HG02973 (cell line): ENCODE results near the gene TAS2R7.
"Not testable (repeated sequence)": the region's sequence is repeated elsewhere in the genome, so short reads cannot be mapped to it uniquely, and the experiment has no call there.

ENCODE experiments used
- ATAC-seq: cut with Tn5 transposase; IDR thresholded peaks from one replicate; pipeline ENCODE4 v1.9.1; 2021; ENCODE audit warnings: moderate library complexity; ENCODE audit not compliant: unreplicated experiment

The TAS2R7 gene

GRCh38 chr12:10802587-10802986 lies at the start of gene TAS2R7:
Gene TAS2R7 (minus strand): TSS chr12:10802627. CDS start chr12:10802570, 57 bp downstream.
- no peak for ATAC-seq

GRCh38 chr12:10851243-10851858 lies 48.9 kb upstream of the TAS2R7 start:
- ATAC-seq: no peak

GRCh38 chr12:10849425-10849878 lies 47.0 kb upstream of the TAS2R7 start, which contains the start of gene PRR4:
Gene PRR4 (minus strand): TSS chr12:10849475. CDS start chr12:10849437, 38 bp downstream.
- ATAC-seq: no peak

- ATAC-seq: no peak
Measured at GRCh38 chr12:10847744-10848143, 45.3 kb upstream of the TAS2R7 start.

- ATAC-seq: no peak
Measured at GRCh38 chr12:10842862-10843261, 40.4 kb upstream of the TAS2R7 start.

GRCh38 chr12:10838461-10838860 lies 36.0 kb upstream of the TAS2R7 start:
- ATAC-seq: no peak

GRCh38 chr12:10829994-10830393 lies 27.6 kb upstream of the TAS2R7 start:
- no peak for ATAC-seq

- ATAC-seq: no peak
Measured at GRCh38 chr12:10826258-10826657, 23.8 kb upstream of the TAS2R7 start, which contains the start of gene TAS2R10. Gene TAS2R10 (minus strand): TSS chr12:10826358. CDS start chr12:10826269, 89 bp downstream.

GRCh38 chr12:10824957-10825356 lies 22.5 kb upstream of the TAS2R7 start:
- ATAC-seq: no peak

GRCh38 chr12:10811883-10812536 lies 9.6 kb upstream of the TAS2R7 start:
- no peak for ATAC-seq

- no peak for ATAC-seq
Measured at GRCh38 chr12:10810068-10810467, 7.6 kb upstream of the TAS2R7 start, which contains the start of gene TAS2R9. Gene TAS2R9 (minus strand): TSS chr12:10810168. CDS start chr12:10810075, 93 bp downstream.

- no peak for ATAC-seq
Measured at GRCh38 chr12:10807186-10807585, 4.8 kb upstream of the TAS2R7 start, which contains the start of gene TAS2R8. Gene TAS2R8 (minus strand): TSS chr12:10807286. CDS start chr12:10806980, 306 bp downstream.

GRCh38 chr12:10801741-10802140 lies 686 bp downstream of the TAS2R7 start:
- no peak for ATAC-seq

- no peak for ATAC-seq
Measured at GRCh38 chr12:10794222-10794621, 8.2 kb downstream of the TAS2R7 start.

GRCh38 chr12:10791769-10792168 lies 10.7 kb downstream of the TAS2R7 start:
- not testable (repeated sequence) for ATAC-seq

GRCh38 chr12:10783252-10783651 lies 19.2 kb downstream of the TAS2R7 start:
- no peak for ATAC-seq

- ATAC-seq: no peak
Measured at GRCh38 chr12:10779103-10779502, 23.3 kb downstream of the TAS2R7 start.

GRCh38 chr12:10771132-10771733 lies 31.2 kb downstream of the TAS2R7 start:
- no peak for ATAC-seq

GRCh38 chr12:10759657-10760056 lies 42.8 kb downstream of the TAS2R7 start:
- no peak for ATAC-seq

- no peak for ATAC-seq
Measured at GRCh38 chr12:10756194-10756593, 46.2 kb downstream of the TAS2R7 start.

GRCh38 chr12:10753059-10753458 lies 49.4 kb downstream of the TAS2R7 start:
- ATAC-seq: no peak
